Calu3 (cell line): ENCODE results near the gene MAP7D1. TPM values are rescaled to one million over a fixed set of nuclear protein-coding genes. Genes with fewer than 3 reads are reported as not detected.
"Not testable (repeated sequence)": the region's sequence is repeated elsewhere in the genome, so short reads cannot be mapped to it uniquely, and the experiment has no call there.

Experiments used
- BruUV-seq: library from RNA; stranded (reverse); fragments of 400-500 nt; replicated peaks from 2 replicates; lab custom pipeline; 2021; lab: Mats Ljungman, UMichigan
- CTCF ChIA-PET: fragments of 300-600 bp; sonication (Branson Sonifier 250); formaldehyde crosslinking; loops from one replicate; lab custom pipeline; 2022; ENCODE audit warnings: antibody characterized with exemption; lab: Charles Lee
- DNase-seq: peaks from one replicate; pipeline ENCODE4 v3.0.0; 2022
- H3K27ac Mint-ChIP-seq: one replicate; pipeline ENCODE4 v1.8.0; 2022; ENCODE audit warnings: mixed read lengths; ENCODE audit not compliant: unreplicated experiment
- H3K27me3 Mint-ChIP-seq: one replicate; pipeline ENCODE4 v1.8.0; 2022; ENCODE audit warnings: mixed read lengths; ENCODE audit not compliant: unreplicated experiment
- H3K36me3 Mint-ChIP-seq: one replicate; pipeline ENCODE4 v1.8.0; 2022; ENCODE audit warnings: mild to moderate bottlenecking, moderate library complexity, mixed read lengths; ENCODE audit not compliant: insufficient read depth, unreplicated experiment
- H3K4me1 Mint-ChIP-seq: one replicate; pipeline ENCODE4 v1.8.0; 2022; ENCODE audit warnings: mild to moderate bottlenecking, low read depth, mixed read lengths; ENCODE audit not compliant: unreplicated experiment
- H3K4me3 Mint-ChIP-seq: one replicate; pipeline ENCODE4 v1.8.0; 2022; ENCODE audit warnings: mild to moderate bottlenecking, low read depth, moderate library complexity, mixed read lengths; ENCODE audit not compliant: unreplicated experiment
- H3K9me3 Mint-ChIP-seq: one replicate; pipeline ENCODE4 v1.8.0; 2022; ENCODE audit warnings: low read depth, mixed read lengths; ENCODE audit not compliant: unreplicated experiment
- CTCF ChIP-seq: fragments of 200-600 bp; IDR thresholded peaks from one replicate; pipeline ENCODE4 v1.8.0; 2022; ENCODE audit warnings: antibody characterized with exemption; ENCODE audit not compliant: unreplicated experiment
- intact Hi-C: fragments of 100-400 bp; cut with micrococcal nuclease; formaldehyde crosslinking; loops from one replicate; pipeline ENCODE4 v1.10.0; 2022; ENCODE audit not compliant: unreplicated experiment
- total RNA-seq: library from RNA; stranded (reverse); gene quantifications from 2 replicates; pipeline ENCODE4 v1.2.3, GENCODE V29; 2022

MAP7D1 gene
- total RNA-seq, 1 experiment from 2014 or later: 98.3 TPM

GRCh38 chr1:36223381-36223995, 67.5 kb downstream of the MAP7D1 start:
- peak overlapping the region; percentile 96 for H3K27ac Mint-ChIP-seq
- no peak for DNase-seq

GRCh38 chr1:36223996-36224536, 68.1 kb downstream of the MAP7D1 start, which contains the start of gene THRAP3:
TSS of gene THRAP3 (plus strand) at chr1:36224443. CDS start at chr1:36282564, 58,121 bp downstream.
- CTCF ChIA-PET: interaction anchor here (1.2 to 1.7 kb wide), 5 partner anchors 24 to 75 kb away, joined by 3 to 8 read pairs (median 4); partner anchors contain the start of gene TRAPPC3
- peaks cover 21% of the 10 kb centered on the region for H3K4me1 Mint-ChIP-seq
- no peaks in the 10 kb centered on the region for H3K9me3 Mint-ChIP-seq
- H3K27ac Mint-ChIP-seq: peak within 1 kb of the TSS; percentile 96
- DNase-seq: peak; percentile 100
- peaks cover 57% of the 10 kb centered on the region for H3K36me3 Mint-ChIP-seq
- no TSS peak for BruUV-seq
- no peak for TF ChIP-seq CTCF
- H3K4me3 Mint-ChIP-seq: peak within 1 kb of the TSS; percentile 96
- intact Hi-C loops: loop anchor here (2.0 to 10.0 kb wide), 2 partner anchors 23 to 61 kb away; no protein-coding TSS in a partner anchor
- H3K27me3 Mint-ChIP-seq: no peaks in the 10 kb centered on the region

More at GRCh38 chr1:36223381-36223995, 67.5 kb downstream of the MAP7D1 start:
- peak overlapping the region; percentile 96 for H3K4me3 Mint-ChIP-seq
- H3K27me3 Mint-ChIP-seq: no peaks in the 10 kb centered on the region
- TF ChIP-seq CTCF: no peak
- H3K36me3 Mint-ChIP-seq: peaks cover 51% of the 10 kb centered on the region
- BruUV-seq: TSS peak; percentile 98
- peaks cover 21% of the 10 kb centered on the region for H3K4me1 Mint-ChIP-seq
- intact Hi-C loops: loop anchor here (10.0 kb wide), 1 partner anchor 61 kb away; no protein-coding TSS in a partner anchor
- no peaks in the 10 kb centered on the region for H3K9me3 Mint-ChIP-seq
- CTCF ChIA-PET: interaction anchor here (1.3 to 1.7 kb wide), 4 partner anchors 25 to 74 kb away, joined by 3 to 8 read pairs (median 5); partner anchors contain the start of gene TRAPPC3

DNA sequence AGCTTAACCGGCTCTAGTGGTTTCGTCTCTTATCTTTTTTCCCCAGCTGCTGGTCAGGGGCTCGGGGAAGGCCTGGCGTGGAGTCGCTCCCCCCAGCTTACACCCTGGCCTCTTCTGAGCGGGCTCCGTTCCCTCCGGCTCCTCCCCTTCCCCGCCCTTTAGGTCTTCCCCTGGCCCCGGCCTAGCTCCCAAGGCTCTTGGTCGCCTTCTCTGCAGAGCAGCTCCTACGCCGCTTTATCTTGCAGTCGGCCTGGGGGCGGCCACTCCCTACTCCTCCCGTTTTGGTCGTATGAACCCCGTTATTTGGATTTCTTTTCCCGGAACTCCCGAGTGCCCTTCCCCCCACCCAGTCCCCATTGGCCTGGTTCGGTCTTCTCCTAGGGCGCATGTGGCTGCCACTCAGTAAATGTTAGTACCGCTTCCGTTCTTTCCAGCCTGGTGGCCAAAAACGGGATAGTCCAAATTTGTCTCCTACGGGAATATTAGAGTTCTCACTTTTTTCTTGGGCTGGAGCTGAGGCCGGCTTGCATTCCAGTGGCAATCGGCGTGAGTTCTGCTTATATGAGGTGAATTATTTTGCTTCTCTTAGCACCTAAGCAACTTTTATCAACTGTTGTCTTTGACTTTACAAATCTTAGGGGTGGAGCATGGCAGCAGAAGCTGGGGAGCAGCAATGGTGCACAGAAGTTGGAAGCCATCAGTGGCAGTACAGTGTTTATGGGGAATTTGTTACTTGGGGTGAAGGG, 68.8 kb downstream of the MAP7D1 start:
- DNase-seq: peak; percentile 64
- H3K4me3 Mint-ChIP-seq: peak overlapping the region; percentile 96
- peaks cover 21% of the 10 kb centered on the region for H3K4me1 Mint-ChIP-seq
- H3K9me3 Mint-ChIP-seq: no peaks in the 10 kb centered on the region
- H3K27ac Mint-ChIP-seq: peak overlapping the region; percentile 96
- TF ChIP-seq CTCF: peak; percentile 27
- H3K36me3 Mint-ChIP-seq: peaks cover 62% of the 10 kb centered on the region
- no peaks in the 10 kb centered on the region for H3K27me3 Mint-ChIP-seq
- intact Hi-C loops: loop anchor here (2.0 to 10.0 kb wide), 2 partner anchors 24 to 60 kb away; no protein-coding TSS in a partner anchor
- CTCF ChIA-PET: interaction anchor here (0.6 to 1.7 kb wide), 6 partner anchors 24 to 78 kb away, joined by 3 to 8 read pairs (median 4); partner anchors contain the start of gene TRAPPC3
- TSS peak; percentile 56 for BruUV-seq

DNA sequence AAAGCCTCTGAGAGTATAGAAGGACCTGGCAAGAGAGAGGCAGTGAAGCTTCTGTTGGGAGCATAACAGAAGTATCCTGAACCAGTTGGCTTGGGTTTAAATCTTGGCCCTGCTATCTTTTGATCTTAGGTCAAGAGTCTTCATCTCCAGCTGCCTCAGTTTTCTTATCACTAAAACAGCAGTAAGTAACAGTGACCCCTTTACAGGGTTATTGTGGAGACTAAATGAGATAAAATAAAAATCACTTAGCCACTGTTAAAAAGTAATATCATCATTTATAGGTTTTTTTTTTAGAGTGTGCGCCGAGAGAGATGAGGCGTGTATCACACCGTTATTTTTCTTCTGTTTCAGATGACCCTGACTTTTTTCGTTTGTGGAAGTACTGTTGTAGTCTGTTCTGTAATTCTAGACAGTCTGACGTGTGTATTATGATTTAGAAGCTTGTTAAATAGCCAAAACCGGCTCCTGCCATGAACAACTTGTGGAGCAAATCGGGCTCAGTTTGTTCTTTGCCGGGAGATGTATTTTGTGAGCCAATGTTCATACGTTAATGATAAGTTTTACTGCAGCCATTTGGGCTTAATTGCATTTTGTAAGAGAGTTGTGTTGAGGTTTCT, 69.4 kb downstream of the MAP7D1 start:
- DNase-seq: no peak
- no peaks in the 10 kb centered on the region for H3K27me3 Mint-ChIP-seq
- no peak for TF ChIP-seq CTCF
- peak overlapping the region; percentile 96 for H3K27ac Mint-ChIP-seq
- H3K4me1 Mint-ChIP-seq: peaks cover 21% of the 10 kb centered on the region
- CTCF ChIA-PET: interaction anchor here (0.6 to 1.6 kb wide), 3 partner anchors 23 to 78 kb away, joined by 3 to 4 read pairs (median 4); no protein-coding TSS in a partner anchor
- no TSS peak for BruUV-seq
- peak overlapping the region; percentile 96 for H3K4me3 Mint-ChIP-seq
- peaks cover 69% of the 10 kb centered on the region for H3K36me3 Mint-ChIP-seq
- H3K9me3 Mint-ChIP-seq: no peaks in the 10 kb centered on the region
- intact Hi-C loops: loop anchor here (2.0 to 10.0 kb wide), 2 partner anchors 25 to 59 kb away; no protein-coding TSS in a partner anchor

DNA sequence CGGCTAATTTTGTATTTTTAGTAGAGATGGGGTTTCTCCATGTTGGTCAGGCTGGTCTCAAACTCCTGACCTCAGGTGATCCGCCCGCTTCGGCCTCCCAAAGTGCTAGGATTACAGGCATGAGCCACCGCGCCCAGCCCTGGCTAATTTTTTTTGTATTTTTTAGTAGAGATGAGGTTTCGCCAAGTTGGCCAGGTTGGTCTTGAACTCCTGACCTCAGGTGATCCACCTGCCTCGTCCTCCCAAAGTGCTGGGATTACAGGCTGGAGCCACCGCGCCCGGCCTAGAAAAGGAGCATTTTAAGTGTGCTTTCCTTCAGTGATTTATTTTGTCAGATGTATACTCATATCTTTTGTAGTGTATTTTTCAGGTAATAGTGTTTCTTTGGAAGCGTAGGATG, 74.3 kb downstream of the MAP7D1 start:
- intact Hi-C loops, DNase-seq, CTCF ChIA-PET, H3K9me3 Mint-ChIP-seq, H3K27ac Mint-ChIP-seq, BruUV-seq, H3K4me3 Mint-ChIP-seq, H3K27me3 Mint-ChIP-seq: not testable (repeated sequence)
- H3K4me1 Mint-ChIP-seq: peaks cover 14% of the 10 kb centered on the region
- H3K36me3 Mint-ChIP-seq: peaks cover 72% of the 10 kb centered on the region
